GM13977 (cell line): ENCODE results near the gene LIPC.

Experiments used
- DNase-seq: peaks from one replicate; pipeline ENCODE4 v3.0.0; 2012; ENCODE audit warnings: low spot score
- CTCF ChIP-seq: IDR thresholded peaks from 2 replicates; pipeline ENCODE4 v1.5.1; 2012; ENCODE audit warnings: mild to moderate bottlenecking, control low read depth; ENCODE audit not compliant: insufficient read depth; ENCODE audit errors: extremely low read depth, missing control alignments
- in situ Hi-C: fragments of 300-500 bp; cut with MboI; formaldehyde crosslinking; loops from one replicate; pipeline ENCODE4 v1.12.0; 2022; ENCODE audit warnings: low sequenced_read_pairs, low pct_unique_long_range_greater_than_20kb, mixed read lengths, inconsistent platforms; ENCODE audit not compliant: unreplicated experiment

LIPC gene

GRCh38 chr15:58589047-58589446 is 157.3 kb downstream of the LIPC start:
- DNase-seq, result no peak
- TF ChIP-seq CTCF, result no peak
- in situ Hi-C loops, result no loop called here

GRCh38 chr15:58590236-58590635 is 158.4 kb downstream of the LIPC start:
- DNase-seq, result no peak
- in situ Hi-C loops, result no loop called here
- no peak for TF ChIP-seq CTCF

DNA sequence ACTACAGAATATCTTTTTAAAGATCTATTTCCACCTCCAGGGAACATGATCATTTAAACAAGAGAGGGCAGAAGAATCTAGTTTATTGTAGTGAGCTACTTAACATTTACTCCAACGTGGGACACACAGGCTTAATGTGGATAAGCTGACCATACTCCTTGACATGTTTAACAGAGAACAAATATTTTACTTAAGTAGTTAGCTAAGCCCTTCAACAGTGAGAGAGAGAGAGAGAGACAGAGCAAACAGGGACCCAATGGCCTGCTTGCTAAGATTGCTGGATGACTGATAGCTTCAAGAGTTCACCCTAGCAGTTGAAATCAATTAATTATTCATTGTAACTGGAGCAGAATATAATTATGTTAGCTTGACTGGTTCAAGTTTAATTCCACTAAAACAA is 159.1 kb downstream of the LIPC start:
- TF ChIP-seq CTCF, result no peak
- in situ Hi-C loops, result no loop called here
- DNase-seq, result no peak

DNA sequence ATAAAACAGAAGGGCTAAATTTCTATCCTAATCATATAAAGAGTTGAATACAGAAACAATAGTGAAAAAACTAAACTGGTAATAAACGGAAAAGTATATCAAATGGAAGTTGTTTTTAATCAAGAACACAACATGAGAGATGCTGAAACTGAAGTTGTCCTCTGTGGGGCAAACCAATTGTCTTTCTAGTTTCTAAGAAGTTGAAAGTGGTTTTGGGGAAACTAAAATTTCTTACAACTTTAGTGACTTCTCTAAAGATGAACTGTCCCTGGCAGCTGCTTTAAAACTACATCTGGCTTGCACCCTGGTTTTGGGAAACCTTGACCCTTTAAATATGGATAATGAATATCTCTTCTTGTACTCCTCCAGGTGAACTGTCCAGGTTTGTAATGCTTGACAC is 162.1 kb downstream of the LIPC start:
- in situ Hi-C loops, result no loop called here
- DNase-seq, result peak; percentile 12
- TF ChIP-seq CTCF, result no peak

- in situ Hi-C loops, result no loop called here
- DNase-seq, result peak; percentile 19
- no peak for TF ChIP-seq CTCF
These were observed 163.1 kb downstream of the LIPC start for GRCh38 chr15:58594898-58595297.

- in situ Hi-C loops, result no loop called here
- no peak for DNase-seq
- no peak for TF ChIP-seq CTCF
These were observed 163.9 kb downstream of the LIPC start for GRCh38 chr15:58595516-58596263.
